DOHH2 (cell line): ENCODE measurements around the gene STK32C.

Experiments used
- EZH2phosphoT487 ChIP-seq: fragments of 200-600 bp; sonication (generic); IDR thresholded peaks from 2 replicates; pipeline ENCODE4 v1.6.1; 2017; ENCODE audit warnings: borderline replicate concordance, mild to moderate bottlenecking, antibody characterized with exemption, low read length, moderate library complexity, mixed read lengths
- TF ChIP-seq, protein P1 (sequence below): fragments of 200-600 bp; sonication (generic); IDR thresholded peaks from one replicate; pipeline ENCODE4 v1.5.1; 2014; ENCODE audit warnings: antibody characterized with exemption, mild to moderate bottlenecking, low read depth, low read length; ENCODE audit not compliant: poor library complexity, severe bottlenecking

DNA sequence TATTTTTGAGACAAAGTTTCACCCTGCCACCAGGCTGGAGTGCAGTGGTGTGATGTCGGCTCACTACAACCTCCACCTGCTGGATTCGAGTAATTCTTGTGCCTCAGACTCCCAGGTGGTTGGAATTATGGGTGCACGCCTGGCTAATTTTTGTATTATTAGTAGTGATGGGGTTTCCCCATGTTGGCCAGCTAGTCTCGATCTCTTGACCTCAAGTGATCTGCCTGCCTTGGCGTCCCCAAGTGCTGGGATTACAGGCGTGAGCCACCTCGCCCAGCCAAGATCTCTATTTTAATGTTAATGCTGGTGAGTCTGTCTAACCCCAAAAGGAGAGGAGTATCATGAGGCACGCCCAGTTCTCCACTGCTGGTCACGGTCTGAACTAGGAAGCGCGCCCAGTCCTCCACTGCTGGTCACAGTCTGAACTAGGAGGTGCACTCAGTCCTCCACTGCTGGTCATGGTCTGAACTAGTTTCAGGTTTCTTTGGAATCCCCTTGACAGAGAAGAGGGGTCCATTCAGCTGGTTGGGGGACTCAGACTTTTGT lies 18.7 kb upstream of the STK32C start:
- no peak for TF ChIP-seq EZH2phosphoT487
- TF ChIP-seq, protein P1, sequence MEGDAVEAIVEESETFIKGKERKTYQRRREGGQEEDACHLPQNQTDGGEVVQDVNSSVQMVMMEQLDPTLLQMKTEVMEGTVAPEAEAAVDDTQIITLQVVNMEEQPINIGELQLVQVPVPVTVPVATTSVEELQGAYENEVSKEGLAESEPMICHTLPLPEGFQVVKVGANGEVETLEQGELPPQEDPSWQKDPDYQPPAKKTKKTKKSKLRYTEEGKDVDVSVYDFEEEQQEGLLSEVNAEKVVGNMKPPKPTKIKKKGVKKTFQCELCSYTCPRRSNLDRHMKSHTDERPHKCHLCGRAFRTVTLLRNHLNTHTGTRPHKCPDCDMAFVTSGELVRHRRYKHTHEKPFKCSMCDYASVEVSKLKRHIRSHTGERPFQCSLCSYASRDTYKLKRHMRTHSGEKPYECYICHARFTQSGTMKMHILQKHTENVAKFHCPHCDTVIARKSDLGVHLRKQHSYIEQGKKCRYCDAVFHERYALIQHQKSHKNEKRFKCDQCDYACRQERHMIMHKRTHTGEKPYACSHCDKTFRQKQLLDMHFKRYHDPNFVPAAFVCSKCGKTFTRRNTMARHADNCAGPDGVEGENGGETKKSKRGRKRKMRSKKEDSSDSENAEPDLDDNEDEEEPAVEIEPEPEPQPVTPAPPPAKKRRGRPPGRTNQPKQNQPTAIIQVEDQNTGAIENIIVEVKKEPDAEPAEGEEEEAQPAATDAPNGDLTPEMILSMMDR = no peak
